ENCODE measurements around the gene FLAD1.

DNA sequence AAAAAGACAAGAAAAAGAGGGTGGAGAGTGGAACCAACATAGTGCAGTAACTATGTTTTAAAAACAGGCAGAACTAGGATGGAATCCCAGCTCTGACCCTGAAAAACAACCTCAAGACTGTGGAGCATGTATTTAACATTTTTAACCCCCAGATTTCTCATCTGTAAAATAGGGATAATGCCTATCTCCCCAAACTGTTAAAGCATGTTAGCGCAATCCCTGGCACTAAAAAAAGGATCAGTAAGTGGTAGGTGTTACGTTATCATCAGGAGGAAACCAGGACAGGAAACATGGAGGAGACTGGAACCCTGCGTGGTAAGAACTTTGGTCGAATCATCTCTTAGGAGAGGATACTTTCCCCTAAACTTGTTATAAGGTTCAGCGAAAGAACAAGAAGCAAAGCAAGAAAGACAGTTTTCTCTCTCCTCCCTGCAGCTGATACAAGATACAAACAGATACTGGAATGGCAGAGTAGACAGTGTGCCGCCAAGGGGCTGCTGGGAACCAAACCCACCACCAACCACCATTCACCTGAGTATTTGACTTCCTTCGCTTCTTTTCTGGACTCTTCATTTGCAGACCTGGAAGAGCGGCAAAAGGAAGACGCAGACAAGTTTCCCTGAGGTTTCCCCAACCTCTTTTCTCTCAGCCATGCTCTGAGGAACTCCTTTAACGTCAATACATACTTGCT is 22.6 kb upstream of the FLAD1 start:
- no peak for TF ChIP-seq CTCF (IDR thresholded peaks at IDR 0.05 in 2 of 3, conservative IDR thresholded peaks at IDR 0.05 in 1 of 3; ENCODE audit: borderline replicate concordance in 1 of 3, insufficient read depth in 1 of 3, low read depth in 2 of 3, low read length in 2 of 3)
- TF ChIP-seq SP1 (IDR thresholded peaks at IDR 0.05; ENCODE audit: low read depth) = no peak
- no peak for TF ChIP-seq RAD21 (IDR thresholded peaks at IDR 0.05; ENCODE audit: low read depth)
- TF ChIP-seq POLR2AphosphoS5 (IDR thresholded peaks at IDR 0.05; ENCODE audit: low read depth, low read length) = no peak
- no peak for TF ChIP-seq FOSL1 (IDR thresholded peaks at IDR 0.05; ENCODE audit: low read depth)
- TF ChIP-seq ATF3 (IDR thresholded peaks at IDR 0.05) = no peak
- TF ChIP-seq POLR2A (IDR thresholded peaks at IDR 0.05; ENCODE audit: borderline replicate concordance, extremely low read depth, insufficient read depth, insufficient read length) = no peak
- TF ChIP-seq REST (IDR thresholded peaks at IDR 0.05; ENCODE audit: low read depth) = no peak
- no peak; the same call in 1 of the 2 replicates for TF ChIP-seq ELF1 (IDR thresholded peaks at IDR 0.05; ENCODE audit: borderline replicate concordance, low read depth)
- no peak for TF ChIP-seq MAX (IDR thresholded peaks at IDR 0.05)

All from HCT116 (cell line).